ENCODE measurements around the gene CENPP.

GRCh38 chr9:92535940-92536850 is 210.4 kb downstream of the CENPP start, which contains the start of gene ECM2:
- no peak for TF ChIP-seq EZH2phosphoT487 (conservative IDR thresholded peaks at IDR 0.05; ENCODE audit: low read length)
- TF ChIP-seq, protein P1, sequence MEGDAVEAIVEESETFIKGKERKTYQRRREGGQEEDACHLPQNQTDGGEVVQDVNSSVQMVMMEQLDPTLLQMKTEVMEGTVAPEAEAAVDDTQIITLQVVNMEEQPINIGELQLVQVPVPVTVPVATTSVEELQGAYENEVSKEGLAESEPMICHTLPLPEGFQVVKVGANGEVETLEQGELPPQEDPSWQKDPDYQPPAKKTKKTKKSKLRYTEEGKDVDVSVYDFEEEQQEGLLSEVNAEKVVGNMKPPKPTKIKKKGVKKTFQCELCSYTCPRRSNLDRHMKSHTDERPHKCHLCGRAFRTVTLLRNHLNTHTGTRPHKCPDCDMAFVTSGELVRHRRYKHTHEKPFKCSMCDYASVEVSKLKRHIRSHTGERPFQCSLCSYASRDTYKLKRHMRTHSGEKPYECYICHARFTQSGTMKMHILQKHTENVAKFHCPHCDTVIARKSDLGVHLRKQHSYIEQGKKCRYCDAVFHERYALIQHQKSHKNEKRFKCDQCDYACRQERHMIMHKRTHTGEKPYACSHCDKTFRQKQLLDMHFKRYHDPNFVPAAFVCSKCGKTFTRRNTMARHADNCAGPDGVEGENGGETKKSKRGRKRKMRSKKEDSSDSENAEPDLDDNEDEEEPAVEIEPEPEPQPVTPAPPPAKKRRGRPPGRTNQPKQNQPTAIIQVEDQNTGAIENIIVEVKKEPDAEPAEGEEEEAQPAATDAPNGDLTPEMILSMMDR (IDR thresholded peaks at IDR 0.05; ENCODE audit: insufficient read depth, low read length, poor library complexity, severe bottlenecking) = no peak
